K562 (cell line): ENCODE data around the gene KCNH3. TPM values are rescaled to one million over a fixed set of nuclear protein-coding genes. Genes with fewer than 3 reads are reported as not detected.

Experiments
- CEBPB ChIP-seq: fragments of 450-650 bp; IDR thresholded peaks from 2 replicates; pipeline ENCODE4 v1.6.1; 2016; ENCODE audit warnings: missing genetic modification characterization, missing compliant biosample characterization
- CEBPG ChIP-seq, 3 experiments: fragments of 200-800 bp in 1 of 3; sonication (Bioruptor generic) in 1 of 3; sonication (generic) in 1 of 3; formaldehyde crosslinking in 1 of 3; IDR thresholded peaks in 2 of 3; conservative IDR thresholded peaks in 1 of 3; 2 replicates each; pipeline versions ENCODE4 v1.6.1 to v1.8.0; 2016 to 2022; ENCODE audit warnings: missing compliant biosample characterization in 2 of 3, missing genetic modification characterization in 2 of 3, mild to moderate bottlenecking in 1 of 3, missing genetic modification reagents in 1 of 3
- CTCF ChIP-seq, 3 experiments: IDR thresholded peaks in 2 of 3; conservative IDR thresholded peaks in 1 of 3; 2 replicates each; pipeline ENCODE4 v1.5.1; 2011 to 2012; ENCODE audit warnings: low read length in 3 of 3, mild to moderate bottlenecking in 3 of 3, control low read depth in 2 of 3, improper control_type of control experiment in 1 of 3, inconsistent platforms in 1 of 3, low read depth in 1 of 3, mixed read lengths in 1 of 3, moderate library complexity in 1 of 3; ENCODE audit not compliant: insufficient read depth in 2 of 3
- HNRNPK ChIP-seq: fragments of 200-400 bp; formaldehyde crosslinking; IDR thresholded peaks from one replicate; pipeline ENCODE4 v1.6.1; 2018; ENCODE audit warnings: mild to moderate bottlenecking, low read depth, low read length; ENCODE audit not compliant: poor library complexity, severe bottlenecking
- SREBF2 ChIP-seq: sonication (generic); formaldehyde crosslinking; IDR thresholded peaks from 2 replicates; pipeline ENCODE4 v1.4.0; 2020; ENCODE audit warnings: mild to moderate bottlenecking, missing genetic modification reagents
- ZNF699 ChIP-seq: fragments of 250-450 bp; sonication (Bioruptor Pico); IDR thresholded peaks from 2 replicates; pipeline ENCODE4 v1.8.0; 2021; ENCODE audit warnings: mild to moderate bottlenecking, moderate library complexity; ENCODE audit not compliant: insufficient replicate concordance
- polyA plus RNA-seq, 8 experiments: library from polyadenylated mRNA; depleted of rRNA in 4 of 8; stranded (reverse) in 5 of 8; unstranded in 3 of 8; fragments of >200 nt; fragmentation: Nextera tagmentation in 2 of 8; fragmentation: Illumina TruSeq in 1 of 8; extraction: Ambion mirVana in 2 of 8; extraction: Trizol in 1 of 8; gene quantifications; 2 replicates each; pipeline versions ENCODE4 v1.2.1 to v1.2.3, GENCODE V29; 2011 to 2014; ENCODE audit warnings: inconsistent platforms in 1 of 8, missing spikeins in 1 of 8
- total RNA-seq, 7 experiments: library from RNA; depleted of rRNA in 6 of 7; stranded (reverse); fragments of >200 nt in 6 of 7; fragmentation: Illumina TruSeq in 2 of 7; extraction: Trizol in 2 of 7; gene quantifications; 2 replicates each; pipeline versions ENCODE4 v1.2.1 to v1.2.3, GENCODE V29; 2011 to 2021; ENCODE audit warnings: low replicate concordance in 1 of 7
- TF ChIP-seq, protein P1 (sequence below): conservative IDR thresholded peaks from 2 replicates; pipeline ENCODE4 v1.6.1; 2011; ENCODE audit warnings: low read depth, mild to moderate bottlenecking, low read length; ENCODE audit not compliant: control insufficient read depth
- TF ChIP-seq, protein P2 (sequence below): fragments of 450-650 bp; IDR thresholded peaks from 2 replicates; pipeline ENCODE4 v1.6.1; 2016; ENCODE audit warnings: mild to moderate bottlenecking, moderate library complexity
- TF ChIP-seq, protein P3 (sequence below): sonication (generic); formaldehyde crosslinking; IDR thresholded peaks from 2 replicates; pipeline ENCODE4 v1.8.0; 2022; ENCODE audit warnings: missing genetic modification reagents, mild to moderate bottlenecking, moderate library complexity, borderline replicate concordance

Gene KCNH3
- total and polyA plus RNA-seq, 9 of the 15 experiments (the other 6 are each of a cell fraction or from before 2014, with no cell fraction given), result 0.01 to 0.09 TPM; not detected in 7

- TF ChIP-seq CTCF (IDR thresholded peaks at IDR 0.05 in 2 of 3, conservative IDR thresholded peaks at IDR 0.05 in 1 of 3; ENCODE audit: insufficient read depth in 2 of 3, low read depth in 1 of 3, low read length in 3 of 3) (0 out of 6 replicates have a peak, but pooled peaks of 1 of the 3 experiments have one; percentile 12), CEBPG (CRISPR knock-in tag; IDR thresholded peaks at IDR 0.05) (no peak), CEBPG (tag; conservative IDR thresholded peaks at IDR 0.05 in 1 of 2, IDR thresholded peaks at IDR 0.05 in 1 of 2) (peak in 1 of 2 experiments; percentile 16; a peak in 1 of 4 replicates), SREBF2 (CRISPR knock-in tag) (no peak), HNRNPK (no peak), CEBPB (tag) (0 out of 2 replicates have a peak, but pooled peaks have one; percentile 35), ZNF699 (CRISPR knock-in tag) (no peak)
- TF ChIP-seq, protein P1, sequence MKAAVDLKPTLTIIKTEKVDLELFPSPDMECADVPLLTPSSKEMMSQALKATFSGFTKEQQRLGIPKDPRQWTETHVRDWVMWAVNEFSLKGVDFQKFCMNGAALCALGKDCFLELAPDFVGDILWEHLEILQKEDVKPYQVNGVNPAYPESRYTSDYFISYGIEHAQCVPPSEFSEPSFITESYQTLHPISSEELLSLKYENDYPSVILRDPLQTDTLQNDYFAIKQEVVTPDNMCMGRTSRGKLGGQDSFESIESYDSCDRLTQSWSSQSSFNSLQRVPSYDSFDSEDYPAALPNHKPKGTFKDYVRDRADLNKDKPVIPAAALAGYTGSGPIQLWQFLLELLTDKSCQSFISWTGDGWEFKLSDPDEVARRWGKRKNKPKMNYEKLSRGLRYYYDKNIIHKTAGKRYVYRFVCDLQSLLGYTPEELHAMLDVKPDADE, result no peak
- TF ChIP-seq, protein P2, sequence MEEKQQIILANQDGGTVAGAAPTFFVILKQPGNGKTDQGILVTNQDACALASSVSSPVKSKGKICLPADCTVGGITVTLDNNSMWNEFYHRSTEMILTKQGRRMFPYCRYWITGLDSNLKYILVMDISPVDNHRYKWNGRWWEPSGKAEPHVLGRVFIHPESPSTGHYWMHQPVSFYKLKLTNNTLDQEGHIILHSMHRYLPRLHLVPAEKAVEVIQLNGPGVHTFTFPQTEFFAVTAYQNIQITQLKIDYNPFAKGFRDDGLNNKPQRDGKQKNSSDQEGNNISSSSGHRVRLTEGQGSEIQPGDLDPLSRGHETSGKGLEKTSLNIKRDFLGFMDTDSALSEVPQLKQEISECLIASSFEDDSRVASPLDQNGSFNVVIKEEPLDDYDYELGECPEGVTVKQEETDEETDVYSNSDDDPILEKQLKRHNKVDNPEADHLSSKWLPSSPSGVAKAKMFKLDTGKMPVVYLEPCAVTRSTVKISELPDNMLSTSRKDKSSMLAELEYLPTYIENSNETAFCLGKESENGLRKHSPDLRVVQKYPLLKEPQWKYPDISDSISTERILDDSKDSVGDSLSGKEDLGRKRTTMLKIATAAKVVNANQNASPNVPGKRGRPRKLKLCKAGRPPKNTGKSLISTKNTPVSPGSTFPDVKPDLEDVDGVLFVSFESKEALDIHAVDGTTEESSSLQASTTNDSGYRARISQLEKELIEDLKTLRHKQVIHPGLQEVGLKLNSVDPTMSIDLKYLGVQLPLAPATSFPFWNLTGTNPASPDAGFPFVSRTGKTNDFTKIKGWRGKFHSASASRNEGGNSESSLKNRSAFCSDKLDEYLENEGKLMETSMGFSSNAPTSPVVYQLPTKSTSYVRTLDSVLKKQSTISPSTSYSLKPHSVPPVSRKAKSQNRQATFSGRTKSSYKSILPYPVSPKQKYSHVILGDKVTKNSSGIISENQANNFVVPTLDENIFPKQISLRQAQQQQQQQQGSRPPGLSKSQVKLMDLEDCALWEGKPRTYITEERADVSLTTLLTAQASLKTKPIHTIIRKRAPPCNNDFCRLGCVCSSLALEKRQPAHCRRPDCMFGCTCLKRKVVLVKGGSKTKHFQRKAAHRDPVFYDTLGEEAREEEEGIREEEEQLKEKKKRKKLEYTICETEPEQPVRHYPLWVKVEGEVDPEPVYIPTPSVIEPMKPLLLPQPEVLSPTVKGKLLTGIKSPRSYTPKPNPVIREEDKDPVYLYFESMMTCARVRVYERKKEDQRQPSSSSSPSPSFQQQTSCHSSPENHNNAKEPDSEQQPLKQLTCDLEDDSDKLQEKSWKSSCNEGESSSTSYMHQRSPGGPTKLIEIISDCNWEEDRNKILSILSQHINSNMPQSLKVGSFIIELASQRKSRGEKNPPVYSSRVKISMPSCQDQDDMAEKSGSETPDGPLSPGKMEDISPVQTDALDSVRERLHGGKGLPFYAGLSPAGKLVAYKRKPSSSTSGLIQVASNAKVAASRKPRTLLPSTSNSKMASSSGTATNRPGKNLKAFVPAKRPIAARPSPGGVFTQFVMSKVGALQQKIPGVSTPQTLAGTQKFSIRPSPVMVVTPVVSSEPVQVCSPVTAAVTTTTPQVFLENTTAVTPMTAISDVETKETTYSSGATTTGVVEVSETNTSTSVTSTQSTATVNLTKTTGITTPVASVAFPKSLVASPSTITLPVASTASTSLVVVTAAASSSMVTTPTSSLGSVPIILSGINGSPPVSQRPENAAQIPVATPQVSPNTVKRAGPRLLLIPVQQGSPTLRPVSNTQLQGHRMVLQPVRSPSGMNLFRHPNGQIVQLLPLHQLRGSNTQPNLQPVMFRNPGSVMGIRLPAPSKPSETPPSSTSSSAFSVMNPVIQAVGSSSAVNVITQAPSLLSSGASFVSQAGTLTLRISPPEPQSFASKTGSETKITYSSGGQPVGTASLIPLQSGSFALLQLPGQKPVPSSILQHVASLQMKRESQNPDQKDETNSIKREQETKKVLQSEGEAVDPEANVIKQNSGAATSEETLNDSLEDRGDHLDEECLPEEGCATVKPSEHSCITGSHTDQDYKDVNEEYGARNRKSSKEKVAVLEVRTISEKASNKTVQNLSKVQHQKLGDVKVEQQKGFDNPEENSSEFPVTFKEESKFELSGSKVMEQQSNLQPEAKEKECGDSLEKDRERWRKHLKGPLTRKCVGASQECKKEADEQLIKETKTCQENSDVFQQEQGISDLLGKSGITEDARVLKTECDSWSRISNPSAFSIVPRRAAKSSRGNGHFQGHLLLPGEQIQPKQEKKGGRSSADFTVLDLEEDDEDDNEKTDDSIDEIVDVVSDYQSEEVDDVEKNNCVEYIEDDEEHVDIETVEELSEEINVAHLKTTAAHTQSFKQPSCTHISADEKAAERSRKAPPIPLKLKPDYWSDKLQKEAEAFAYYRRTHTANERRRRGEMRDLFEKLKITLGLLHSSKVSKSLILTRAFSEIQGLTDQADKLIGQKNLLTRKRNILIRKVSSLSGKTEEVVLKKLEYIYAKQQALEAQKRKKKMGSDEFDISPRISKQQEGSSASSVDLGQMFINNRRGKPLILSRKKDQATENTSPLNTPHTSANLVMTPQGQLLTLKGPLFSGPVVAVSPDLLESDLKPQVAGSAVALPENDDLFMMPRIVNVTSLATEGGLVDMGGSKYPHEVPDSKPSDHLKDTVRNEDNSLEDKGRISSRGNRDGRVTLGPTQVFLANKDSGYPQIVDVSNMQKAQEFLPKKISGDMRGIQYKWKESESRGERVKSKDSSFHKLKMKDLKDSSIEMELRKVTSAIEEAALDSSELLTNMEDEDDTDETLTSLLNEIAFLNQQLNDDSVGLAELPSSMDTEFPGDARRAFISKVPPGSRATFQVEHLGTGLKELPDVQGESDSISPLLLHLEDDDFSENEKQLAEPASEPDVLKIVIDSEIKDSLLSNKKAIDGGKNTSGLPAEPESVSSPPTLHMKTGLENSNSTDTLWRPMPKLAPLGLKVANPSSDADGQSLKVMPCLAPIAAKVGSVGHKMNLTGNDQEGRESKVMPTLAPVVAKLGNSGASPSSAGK, result no peak
- TF ChIP-seq, protein P3, sequence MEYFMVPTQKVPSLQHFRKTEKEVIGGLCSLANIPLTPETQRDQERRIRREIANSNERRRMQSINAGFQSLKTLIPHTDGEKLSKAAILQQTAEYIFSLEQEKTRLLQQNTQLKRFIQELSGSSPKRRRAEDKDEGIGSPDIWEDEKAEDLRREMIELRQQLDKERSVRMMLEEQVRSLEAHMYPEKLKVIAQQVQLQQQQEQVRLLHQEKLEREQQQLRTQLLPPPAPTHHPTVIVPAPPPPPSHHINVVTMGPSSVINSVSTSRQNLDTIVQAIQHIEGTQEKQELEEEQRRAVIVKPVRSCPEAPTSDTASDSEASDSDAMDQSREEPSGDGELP (CRISPR knock-in tag), result no peak
Measured at GRCh38 chr12:49587174-49587908, 48.5 kb downstream of the KCNH3 start (continued).
